GM12801 (cell line): ENCODE measurements around the gene E2F3.

Experiments used
- TF ChIP-seq, protein P1 (sequence below): IDR thresholded peaks from one replicate; pipeline ENCODE4 v1.5.1; 2011; ENCODE audit warnings: control low read depth; ENCODE audit not compliant: insufficient read length; ENCODE audit errors: extremely low read depth

E2F3 gene

DNA sequence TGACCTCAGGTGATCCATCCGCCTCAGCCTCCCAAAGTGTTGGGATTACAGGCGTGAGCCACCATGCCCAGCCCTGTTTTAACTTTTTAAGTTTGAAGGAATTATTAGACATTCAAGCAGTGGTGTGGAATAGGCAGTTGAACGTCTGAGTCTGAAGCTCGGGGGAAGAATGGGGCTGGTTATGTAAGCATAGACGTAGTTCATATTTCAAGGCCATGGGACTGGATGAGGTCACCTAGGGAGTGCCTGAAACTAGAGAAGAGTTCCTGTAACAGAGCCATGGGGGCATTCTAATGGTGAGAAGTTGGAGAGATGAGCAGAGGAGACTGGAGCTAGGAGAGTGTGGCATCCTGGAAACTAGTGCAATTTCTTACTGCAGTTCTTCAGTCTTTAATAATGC is 139.0 kb downstream of the E2F3 start:
- TF ChIP-seq, protein P1, sequence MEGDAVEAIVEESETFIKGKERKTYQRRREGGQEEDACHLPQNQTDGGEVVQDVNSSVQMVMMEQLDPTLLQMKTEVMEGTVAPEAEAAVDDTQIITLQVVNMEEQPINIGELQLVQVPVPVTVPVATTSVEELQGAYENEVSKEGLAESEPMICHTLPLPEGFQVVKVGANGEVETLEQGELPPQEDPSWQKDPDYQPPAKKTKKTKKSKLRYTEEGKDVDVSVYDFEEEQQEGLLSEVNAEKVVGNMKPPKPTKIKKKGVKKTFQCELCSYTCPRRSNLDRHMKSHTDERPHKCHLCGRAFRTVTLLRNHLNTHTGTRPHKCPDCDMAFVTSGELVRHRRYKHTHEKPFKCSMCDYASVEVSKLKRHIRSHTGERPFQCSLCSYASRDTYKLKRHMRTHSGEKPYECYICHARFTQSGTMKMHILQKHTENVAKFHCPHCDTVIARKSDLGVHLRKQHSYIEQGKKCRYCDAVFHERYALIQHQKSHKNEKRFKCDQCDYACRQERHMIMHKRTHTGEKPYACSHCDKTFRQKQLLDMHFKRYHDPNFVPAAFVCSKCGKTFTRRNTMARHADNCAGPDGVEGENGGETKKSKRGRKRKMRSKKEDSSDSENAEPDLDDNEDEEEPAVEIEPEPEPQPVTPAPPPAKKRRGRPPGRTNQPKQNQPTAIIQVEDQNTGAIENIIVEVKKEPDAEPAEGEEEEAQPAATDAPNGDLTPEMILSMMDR: no peak

DNA sequence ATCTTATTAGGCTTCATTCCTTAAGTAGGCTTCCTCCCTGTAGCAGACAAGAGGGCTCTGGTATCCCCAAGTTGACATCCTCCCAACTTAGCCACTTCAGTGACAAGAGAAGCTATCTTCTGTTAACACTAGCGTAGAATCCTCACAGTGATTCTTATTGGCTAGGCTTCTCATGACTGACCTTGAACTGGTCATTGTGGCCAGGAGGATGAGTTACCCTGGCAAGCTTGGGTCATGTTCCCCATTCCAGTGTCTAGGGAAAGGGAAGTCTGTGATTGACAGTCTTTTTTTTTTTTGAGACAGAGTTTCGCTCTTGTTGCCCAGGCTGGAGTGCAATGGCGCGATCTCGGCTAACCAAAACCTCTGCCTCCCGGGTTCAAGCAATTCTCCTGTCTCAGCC is 139.7 kb downstream of the E2F3 start:
- TF ChIP-seq, protein P1: no peak

DNA sequence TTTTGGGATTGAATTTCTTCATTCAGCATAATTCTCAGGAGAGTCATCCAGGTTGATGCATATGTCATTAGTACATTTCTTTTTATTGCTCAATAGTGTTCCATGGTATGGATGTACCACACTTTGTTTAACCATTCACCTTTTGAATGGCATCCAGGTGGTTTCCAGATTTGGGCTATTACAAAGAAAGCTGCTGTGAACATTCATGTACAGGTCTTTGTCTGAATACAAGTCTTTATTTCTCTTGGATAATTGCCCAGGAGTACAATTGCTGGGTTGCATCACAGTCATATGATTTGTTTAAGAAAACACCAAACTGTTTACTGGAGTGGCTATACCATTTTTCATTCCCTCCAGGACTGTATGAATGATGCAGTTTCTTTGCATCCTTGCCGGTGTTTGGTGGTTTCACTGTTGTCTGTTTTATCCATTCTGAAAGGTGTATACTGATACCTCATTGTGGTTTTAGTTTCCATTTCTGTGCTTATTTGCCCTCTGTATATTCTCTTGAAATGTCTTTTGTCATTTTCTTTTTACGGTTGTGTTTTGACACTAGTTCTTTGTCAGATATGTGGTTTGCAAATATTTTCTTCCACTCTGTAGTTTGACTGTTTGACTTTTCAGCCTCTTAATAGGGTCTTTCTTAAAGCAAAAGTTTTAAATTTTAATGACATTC is 141.4 kb downstream of the E2F3 start:
- TF ChIP-seq, protein P1: no peak
